ENCODE data around the gene UNC93A.
"Not testable (repeated sequence)": the region's sequence is repeated elsewhere in the genome, so short reads cannot be mapped to it uniquely, and the experiment has no call there.

Gene UNC93A

DNA sequence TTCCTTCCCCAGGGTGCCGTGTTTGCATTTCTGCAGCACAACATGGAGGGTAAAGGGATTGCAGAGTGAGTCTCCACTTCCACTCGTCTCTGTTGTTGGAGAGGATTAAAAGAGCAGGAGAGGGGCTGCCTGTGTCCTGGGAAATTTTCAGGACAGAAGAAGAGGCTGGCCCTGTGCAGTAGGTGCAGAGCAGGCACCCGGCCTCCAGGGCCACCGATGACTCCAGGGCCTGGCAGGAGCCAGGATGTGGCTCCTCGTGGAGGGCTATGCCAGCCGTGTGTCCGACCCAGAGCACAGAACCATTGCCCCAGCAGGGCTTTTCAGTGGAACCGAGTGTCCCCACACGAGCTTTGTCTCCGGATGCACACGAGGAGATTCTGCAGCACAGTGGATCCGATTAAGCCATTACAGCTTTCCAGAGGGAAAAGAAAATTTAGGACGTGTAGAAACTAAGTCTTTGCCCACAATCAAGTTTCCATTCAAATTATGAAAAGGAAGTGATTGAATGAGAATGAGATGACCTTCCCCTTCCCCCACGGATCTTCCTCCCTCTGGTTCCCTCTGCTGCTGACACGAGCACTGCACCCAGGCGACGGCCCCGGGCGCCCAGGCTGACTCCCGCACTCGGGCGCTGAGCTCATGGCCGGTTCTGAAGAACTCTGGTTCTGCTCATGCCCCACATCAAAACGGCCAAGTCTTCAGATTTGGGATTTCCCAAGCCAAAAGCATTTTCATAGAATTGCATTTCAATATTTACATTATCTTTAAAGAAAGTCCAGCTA, 43.1 kb upstream of the UNC93A start:
- H3F3A ChIP-seq (ENCODE audit: insufficient read depth), result no peaks in the 10 kb centered on the region
- H3K4me2 ChIP-seq (ENCODE audit: low read depth, low read length, poor library complexity, severe bottlenecking), result no peak overlapping the region
- H2AFZ ChIP-seq (ENCODE audit: low read depth, low read length, severe bottlenecking), result no peak overlapping the region
- no peaks in the 10 kb centered on the region for H3K9me2 ChIP-seq (replicated peaks; ENCODE audit: insufficient read depth, low read length)
- H3K9me3 ChIP-seq (ENCODE audit: insufficient read depth, low read length), result no peaks in the 10 kb centered on the region
- TF ChIP-seq, protein P1, sequence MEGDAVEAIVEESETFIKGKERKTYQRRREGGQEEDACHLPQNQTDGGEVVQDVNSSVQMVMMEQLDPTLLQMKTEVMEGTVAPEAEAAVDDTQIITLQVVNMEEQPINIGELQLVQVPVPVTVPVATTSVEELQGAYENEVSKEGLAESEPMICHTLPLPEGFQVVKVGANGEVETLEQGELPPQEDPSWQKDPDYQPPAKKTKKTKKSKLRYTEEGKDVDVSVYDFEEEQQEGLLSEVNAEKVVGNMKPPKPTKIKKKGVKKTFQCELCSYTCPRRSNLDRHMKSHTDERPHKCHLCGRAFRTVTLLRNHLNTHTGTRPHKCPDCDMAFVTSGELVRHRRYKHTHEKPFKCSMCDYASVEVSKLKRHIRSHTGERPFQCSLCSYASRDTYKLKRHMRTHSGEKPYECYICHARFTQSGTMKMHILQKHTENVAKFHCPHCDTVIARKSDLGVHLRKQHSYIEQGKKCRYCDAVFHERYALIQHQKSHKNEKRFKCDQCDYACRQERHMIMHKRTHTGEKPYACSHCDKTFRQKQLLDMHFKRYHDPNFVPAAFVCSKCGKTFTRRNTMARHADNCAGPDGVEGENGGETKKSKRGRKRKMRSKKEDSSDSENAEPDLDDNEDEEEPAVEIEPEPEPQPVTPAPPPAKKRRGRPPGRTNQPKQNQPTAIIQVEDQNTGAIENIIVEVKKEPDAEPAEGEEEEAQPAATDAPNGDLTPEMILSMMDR (IDR thresholded peaks at IDR 0.05; ENCODE audit: insufficient read depth, low read length, poor library complexity, severe bottlenecking), result no peak
- TF ChIP-seq EZH2phosphoT487 (conservative IDR thresholded peaks at IDR 0.05; ENCODE audit: low read length), result no peak
- H3K27me3 ChIP-seq (ENCODE audit: low read length), result no peaks in the 10 kb centered on the region
- H4K20me1 ChIP-seq (ENCODE audit: low read depth, low read length), result no peaks in the 10 kb centered on the region
- H3K36me3 ChIP-seq (ENCODE audit: low read length), result no peaks in the 10 kb centered on the region
- H3K79me2 ChIP-seq (ENCODE audit: insufficient read depth, low read length), result no peaks in the 10 kb centered on the region
- no peak overlapping the region for H3K9ac ChIP-seq (ENCODE audit: low read length)
- H3K27ac ChIP-seq (ENCODE audit: low read depth, low read length), result no peak overlapping the region
- no peak overlapping the region for H3K4me3 ChIP-seq (ENCODE audit: insufficient read depth, low read length, poor library complexity, severe bottlenecking)

DNA sequence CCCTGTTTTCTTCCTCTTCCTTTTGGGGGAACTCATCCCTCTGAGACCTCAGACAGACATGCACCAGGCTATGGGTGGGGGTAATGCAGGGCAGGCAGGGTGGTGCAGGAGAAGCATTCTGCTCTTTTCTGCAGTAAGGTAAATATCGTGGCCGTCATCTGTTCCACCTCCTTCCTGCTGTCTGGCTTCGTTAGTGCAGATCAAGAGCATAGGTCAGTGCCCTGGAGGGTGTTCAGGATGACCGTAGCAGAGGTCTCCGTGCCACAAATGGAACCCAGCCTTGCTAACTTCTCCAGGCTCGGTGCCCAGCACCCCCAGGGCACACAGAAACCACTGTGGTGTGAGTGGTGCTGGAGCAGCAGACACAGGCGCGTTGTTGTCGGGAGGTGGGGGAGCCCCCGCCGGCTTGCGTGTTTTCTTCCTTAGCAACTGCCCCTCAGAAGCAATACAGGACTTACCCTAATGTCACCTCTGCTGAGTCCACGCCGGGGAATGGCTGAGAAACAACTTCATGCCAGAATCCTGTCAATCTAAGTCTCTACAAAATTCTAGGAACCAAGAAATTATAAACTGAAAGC, 42.1 kb upstream of the UNC93A start:
- H3K9me3 ChIP-seq (ENCODE audit: insufficient read depth, low read length); H3K36me3 ChIP-seq (ENCODE audit: low read length); H3K9me2 ChIP-seq (replicated peaks; ENCODE audit: insufficient read depth, low read length); H4K20me1 ChIP-seq (ENCODE audit: low read depth, low read length); H3F3A ChIP-seq (ENCODE audit: insufficient read depth); H3K27ac ChIP-seq (ENCODE audit: low read depth, low read length); H3K27me3 ChIP-seq (ENCODE audit: low read length); H3K4me3 ChIP-seq (ENCODE audit: insufficient read depth, low read length, poor library complexity, severe bottlenecking); H3K4me2 ChIP-seq (ENCODE audit: low read depth, low read length, poor library complexity, severe bottlenecking); H3K79me2 ChIP-seq (ENCODE audit: insufficient read depth, low read length); H3K9ac ChIP-seq (ENCODE audit: low read length); H2AFZ ChIP-seq (ENCODE audit: low read depth, low read length, severe bottlenecking): not testable (repeated sequence)

DNA sequence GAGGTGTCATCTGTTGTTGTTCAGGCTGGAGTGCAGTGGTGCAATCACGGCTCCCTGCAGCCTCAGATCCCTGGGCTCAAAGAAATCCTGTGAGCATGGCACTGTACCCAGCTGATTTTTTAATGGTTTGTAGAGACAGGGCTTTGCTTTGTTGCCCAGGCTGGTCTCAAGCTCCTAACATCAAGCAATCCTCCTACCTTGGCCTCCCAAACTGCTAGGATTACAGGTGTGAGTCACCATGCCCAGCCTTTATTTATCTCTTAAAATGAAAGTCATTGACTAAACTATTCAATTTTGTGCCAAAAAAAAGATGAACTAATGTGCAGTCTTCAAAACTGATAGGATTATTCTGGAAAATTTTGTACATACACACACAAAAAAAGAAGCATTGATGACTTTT, 38.8 kb upstream of the UNC93A start:
- H2AFZ ChIP-seq (ENCODE audit: low read depth, low read length, severe bottlenecking), result no peak overlapping the region
- H3K27ac ChIP-seq (ENCODE audit: low read depth, low read length), result no peak overlapping the region
- H3K4me3 ChIP-seq (ENCODE audit: insufficient read depth, low read length, poor library complexity, severe bottlenecking), result no peak overlapping the region
- no peaks in the 10 kb centered on the region for H3K9me2 ChIP-seq (replicated peaks; ENCODE audit: insufficient read depth, low read length)
- TF ChIP-seq, protein P1 (IDR thresholded peaks at IDR 0.05; ENCODE audit: insufficient read depth, low read length, poor library complexity, severe bottlenecking), result no peak
- no peaks in the 10 kb centered on the region for H4K20me1 ChIP-seq (ENCODE audit: low read depth, low read length)
- no peaks in the 10 kb centered on the region for H3F3A ChIP-seq (ENCODE audit: insufficient read depth)
- H3K9me3 ChIP-seq (ENCODE audit: insufficient read depth, low read length), result no peaks in the 10 kb centered on the region
- H3K4me2 ChIP-seq (ENCODE audit: low read depth, low read length, poor library complexity, severe bottlenecking), result no peak overlapping the region
- H3K36me3 ChIP-seq (ENCODE audit: low read length), result no peaks in the 10 kb centered on the region
- H3K79me2 ChIP-seq (ENCODE audit: insufficient read depth, low read length), result no peaks in the 10 kb centered on the region
- H3K27me3 ChIP-seq (ENCODE audit: low read length), result no peaks in the 10 kb centered on the region
- no peak overlapping the region for H3K9ac ChIP-seq (ENCODE audit: low read length)

DNA sequence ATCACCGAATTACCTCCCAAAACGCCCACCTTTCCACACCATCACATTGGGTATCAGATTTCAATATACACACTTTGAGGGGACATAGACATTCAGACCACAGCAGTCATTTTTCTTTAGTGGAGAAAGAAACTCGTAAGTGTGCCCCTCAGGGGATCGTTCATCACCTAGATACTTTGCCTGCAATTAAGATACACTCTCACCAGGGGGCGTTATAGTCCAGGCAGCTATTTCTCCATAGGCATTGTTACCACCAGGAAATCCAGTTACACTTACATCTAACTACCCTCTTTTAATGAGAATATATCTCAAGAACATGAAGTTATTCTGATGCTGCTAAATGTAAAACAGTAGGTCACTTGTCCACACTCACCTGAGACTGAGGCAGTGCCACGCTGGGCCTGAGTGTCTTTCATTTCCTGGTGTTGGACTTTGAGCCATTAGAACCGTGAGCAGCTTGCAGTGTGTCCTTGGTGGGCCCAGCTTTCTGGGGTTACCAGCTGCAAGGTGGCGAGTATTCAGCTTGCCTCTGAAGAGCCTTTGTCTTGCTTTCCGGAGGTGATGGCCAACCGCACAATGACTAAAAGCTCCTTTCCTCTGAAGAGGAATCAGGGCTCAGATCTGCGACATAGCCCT, 35.1 kb upstream of the UNC93A start:
- Histone ChIP-seq H4K20me1 (ENCODE audit: low read depth, low read length) (no peaks in the 10 kb centered on the region), H3F3A (ENCODE audit: insufficient read depth) (no peaks in the 10 kb centered on the region), H3K27me3 (ENCODE audit: low read length) (no peaks in the 10 kb centered on the region), H3K36me3 (ENCODE audit: low read length) (no peaks in the 10 kb centered on the region), H3K9ac (ENCODE audit: low read length) (no peak overlapping the region), H2AFZ (ENCODE audit: low read depth, low read length, severe bottlenecking) (no peak overlapping the region), H3K9me2 (replicated peaks; ENCODE audit: insufficient read depth, low read length) (no peaks in the 10 kb centered on the region), H3K4me2 (ENCODE audit: low read depth, low read length, poor library complexity, severe bottlenecking) (no peak overlapping the region), H3K27ac (ENCODE audit: low read depth, low read length) (no peak overlapping the region), H3K4me3 (ENCODE audit: insufficient read depth, low read length, poor library complexity, severe bottlenecking) (no peak overlapping the region), H3K79me2 (ENCODE audit: insufficient read depth, low read length) (no peaks in the 10 kb centered on the region), H3K9me3 (ENCODE audit: insufficient read depth, low read length) (no peaks in the 10 kb centered on the region)
- TF ChIP-seq, protein P1 (IDR thresholded peaks at IDR 0.05; ENCODE audit: insufficient read depth, low read length, poor library complexity, severe bottlenecking), result peak; percentile 21
- no peak for TF ChIP-seq EZH2phosphoT487 (conservative IDR thresholded peaks at IDR 0.05; ENCODE audit: low read length)

All from SU-DHL-6 (cell line).